HepG2 (cell line): ENCODE results near the gene ETS2. TPM values are rescaled to one million over a fixed set of nuclear protein-coding genes. Genes with fewer than 3 reads are reported as not detected.

ENCODE experiments used
- CHD4 ChIP-seq: fragments of 200-600 bp; sonication (generic); IDR thresholded peaks from 2 replicates; pipeline ENCODE4 v1.7.0; 2017; ENCODE audit warnings: mild to moderate bottlenecking, low read length, borderline replicate concordance
- MED1 ChIP-seq: sonication (generic); formaldehyde crosslinking; IDR thresholded peaks from 2 replicates; pipeline ENCODE4 v1.4.0; 2020; ENCODE audit warnings: missing genetic modification reagents
- WIZ ChIP-seq: sonication (generic); formaldehyde crosslinking; IDR thresholded peaks from 2 replicates; pipeline ENCODE4 v1.5.1; 2020; ENCODE audit warnings: mild to moderate bottlenecking, missing genetic modification reagents
- ZFP36L2 ChIP-seq: sonication (generic); formaldehyde crosslinking; IDR thresholded peaks from 2 replicates; pipeline ENCODE4 v1.4.0; 2020; ENCODE audit warnings: missing genetic modification reagents
- polyA plus RNA-seq, 8 experiments: library from polyadenylated mRNA; depleted of rRNA in 3 of 8; stranded (reverse) in 7 of 8; unstranded in 1 of 8; fragments of >200 nt; fragmentation: Illumina TruSeq in 4 of 8; extraction: Trizol in 4 of 8; gene quantifications; 2 replicates each; pipeline versions ENCODE4 v1.2.1 to v1.2.3, GENCODE V29; 2011 to 2016; ENCODE audit warnings: low read depth in 4 of 8, missing spikeins in 1 of 8, mixed read lengths in 1 of 8; ENCODE audit not compliant: insufficient read depth in 1 of 8
- total RNA-seq, 5 experiments: library from RNA; depleted of rRNA; stranded (reverse); fragments of >200 nt; fragmentation: Illumina TruSeq; extraction: Trizol; gene quantifications; 2 replicates each; pipeline ENCODE4 v1.2.3, GENCODE V29; 2016; ENCODE audit warnings: low read depth in 1 of 5
- TF ChIP-seq, protein P1 (sequence below): sonication (generic); formaldehyde crosslinking; IDR thresholded peaks from 2 replicates; pipeline ENCODE4; 2020; ENCODE audit warnings: missing genetic modification reagents, mild to moderate bottlenecking, borderline replicate concordance
- TF ChIP-seq, protein P2 (sequence below): sonication (generic); formaldehyde crosslinking; IDR thresholded peaks from 2 replicates; pipeline ENCODE4 v1.4.0; 2020; ENCODE audit warnings: missing genetic modification reagents
- TF ChIP-seq, protein P3 (sequence below): sonication (generic); formaldehyde crosslinking; conservative IDR thresholded peaks from 2 replicates; pipeline ENCODE4 v1.8.1; 2023; ENCODE audit warnings: missing genetic modification reagents

ETS2 gene
- total and polyA plus RNA-seq, 2 of the 13 experiments (the other 11 are each of a cell fraction or from before 2014, with no cell fraction given) = 24.6 to 64.4 TPM

DNA sequence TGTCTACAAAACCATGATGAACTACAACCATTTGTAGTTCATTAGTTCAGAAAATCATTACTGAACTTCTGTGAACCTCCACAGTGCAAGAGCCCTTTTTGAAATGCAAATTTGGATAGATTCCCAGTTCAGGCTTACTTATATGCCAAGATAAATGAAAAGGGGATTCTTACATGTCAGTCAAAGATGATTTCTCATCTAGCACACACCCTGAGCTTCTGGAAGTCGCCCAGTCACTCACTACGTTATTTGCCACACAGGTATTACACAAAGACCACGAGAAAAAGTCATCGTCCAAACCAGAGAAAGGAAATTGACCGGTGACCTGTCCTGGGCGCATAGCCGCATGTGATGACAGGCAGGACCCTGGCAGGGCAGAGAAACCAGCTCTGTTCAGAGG lies 41.8 kb downstream of the ETS2 start (continued):
- TF ChIP-seq, protein P1, sequence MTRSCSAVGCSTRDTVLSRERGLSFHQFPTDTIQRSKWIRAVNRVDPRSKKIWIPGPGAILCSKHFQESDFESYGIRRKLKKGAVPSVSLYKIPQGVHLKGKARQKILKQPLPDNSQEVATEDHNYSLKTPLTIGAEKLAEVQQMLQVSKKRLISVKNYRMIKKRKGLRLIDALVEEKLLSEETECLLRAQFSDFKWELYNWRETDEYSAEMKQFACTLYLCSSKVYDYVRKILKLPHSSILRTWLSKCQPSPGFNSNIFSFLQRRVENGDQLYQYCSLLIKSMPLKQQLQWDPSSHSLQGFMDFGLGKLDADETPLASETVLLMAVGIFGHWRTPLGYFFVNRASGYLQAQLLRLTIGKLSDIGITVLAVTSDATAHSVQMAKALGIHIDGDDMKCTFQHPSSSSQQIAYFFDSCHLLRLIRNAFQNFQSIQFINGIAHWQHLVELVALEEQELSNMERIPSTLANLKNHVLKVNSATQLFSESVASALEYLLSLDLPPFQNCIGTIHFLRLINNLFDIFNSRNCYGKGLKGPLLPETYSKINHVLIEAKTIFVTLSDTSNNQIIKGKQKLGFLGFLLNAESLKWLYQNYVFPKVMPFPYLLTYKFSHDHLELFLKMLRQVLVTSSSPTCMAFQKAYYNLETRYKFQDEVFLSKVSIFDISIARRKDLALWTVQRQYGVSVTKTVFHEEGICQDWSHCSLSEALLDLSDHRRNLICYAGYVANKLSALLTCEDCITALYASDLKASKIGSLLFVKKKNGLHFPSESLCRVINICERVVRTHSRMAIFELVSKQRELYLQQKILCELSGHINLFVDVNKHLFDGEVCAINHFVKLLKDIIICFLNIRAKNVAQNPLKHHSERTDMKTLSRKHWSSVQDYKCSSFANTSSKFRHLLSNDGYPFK = no peak
- TF ChIP-seq ZFP36L2 (CRISPR knock-in tag) = no peak
- no peak for TF ChIP-seq WIZ (CRISPR knock-in tag)
- TF ChIP-seq CHD4 = no peak
- TF ChIP-seq MED1 (CRISPR knock-in tag) = no peak
- TF ChIP-seq, protein P2, sequence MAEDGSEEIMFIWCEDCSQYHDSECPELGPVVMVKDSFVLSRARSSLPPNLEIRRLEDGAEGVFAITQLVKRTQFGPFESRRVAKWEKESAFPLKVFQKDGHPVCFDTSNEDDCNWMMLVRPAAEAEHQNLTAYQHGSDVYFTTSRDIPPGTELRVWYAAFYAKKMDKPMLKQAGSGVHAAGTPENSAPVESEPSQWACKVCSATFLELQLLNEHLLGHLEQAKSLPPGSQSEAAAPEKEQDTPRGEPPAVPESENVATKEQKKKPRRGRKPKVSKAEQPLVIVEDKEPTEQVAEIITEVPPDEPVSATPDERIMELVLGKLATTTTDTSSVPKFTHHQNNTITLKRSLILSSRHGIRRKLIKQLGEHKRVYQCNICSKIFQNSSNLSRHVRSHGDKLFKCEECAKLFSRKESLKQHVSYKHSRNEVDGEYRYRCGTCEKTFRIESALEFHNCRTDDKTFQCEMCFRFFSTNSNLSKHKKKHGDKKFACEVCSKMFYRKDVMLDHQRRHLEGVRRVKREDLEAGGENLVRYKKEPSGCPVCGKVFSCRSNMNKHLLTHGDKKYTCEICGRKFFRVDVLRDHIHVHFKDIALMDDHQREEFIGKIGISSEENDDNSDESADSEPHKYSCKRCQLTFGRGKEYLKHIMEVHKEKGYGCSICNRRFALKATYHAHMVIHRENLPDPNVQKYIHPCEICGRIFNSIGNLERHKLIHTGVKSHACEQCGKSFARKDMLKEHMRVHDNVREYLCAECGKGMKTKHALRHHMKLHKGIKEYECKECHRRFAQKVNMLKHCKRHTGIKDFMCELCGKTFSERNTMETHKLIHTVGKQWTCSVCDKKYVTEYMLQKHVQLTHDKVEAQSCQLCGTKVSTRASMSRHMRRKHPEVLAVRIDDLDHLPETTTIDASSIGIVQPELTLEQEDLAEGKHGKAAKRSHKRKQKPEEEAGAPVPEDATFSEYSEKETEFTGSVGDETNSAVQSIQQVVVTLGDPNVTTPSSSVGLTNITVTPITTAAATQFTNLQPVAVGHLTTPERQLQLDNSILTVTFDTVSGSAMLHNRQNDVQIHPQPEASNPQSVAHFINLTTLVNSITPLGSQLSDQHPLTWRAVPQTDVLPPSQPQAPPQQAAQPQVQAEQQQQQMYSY (CRISPR knock-in tag) = no peak
- TF ChIP-seq, protein P3, sequence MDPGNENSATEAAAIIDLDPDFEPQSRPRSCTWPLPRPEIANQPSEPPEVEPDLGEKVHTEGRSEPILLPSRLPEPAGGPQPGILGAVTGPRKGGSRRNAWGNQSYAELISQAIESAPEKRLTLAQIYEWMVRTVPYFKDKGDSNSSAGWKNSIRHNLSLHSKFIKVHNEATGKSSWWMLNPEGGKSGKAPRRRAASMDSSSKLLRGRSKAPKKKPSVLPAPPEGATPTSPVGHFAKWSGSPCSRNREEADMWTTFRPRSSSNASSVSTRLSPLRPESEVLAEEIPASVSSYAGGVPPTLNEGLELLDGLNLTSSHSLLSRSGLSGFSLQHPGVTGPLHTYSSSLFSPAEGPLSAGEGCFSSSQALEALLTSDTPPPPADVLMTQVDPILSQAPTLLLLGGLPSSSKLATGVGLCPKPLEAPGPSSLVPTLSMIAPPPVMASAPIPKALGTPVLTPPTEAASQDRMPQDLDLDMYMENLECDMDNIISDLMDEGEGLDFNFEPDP (CRISPR knock-in tag) = no peak
- TF ChIP-seq, all 625 proteins: peak for 0
